SW480 (cell line): ENCODE data around the gene RAB1A.

Experiments
- DNase-seq: peaks from one replicate; pipeline ENCODE4 v3.0.0-alpha.2; 2016; ENCODE audit warnings: low spot score

Gene RAB1A

GRCh38 chr2:65092791-65093190 lies 37.1 kb downstream of the RAB1A start:
- DNase-seq: no peak

GRCh38 chr2:65085148-65085547 lies 44.8 kb downstream of the RAB1A start:
- DNase-seq: no peak

- DNase-seq: no peak
Measured at GRCh38 chr2:65081232-65081685, 48.6 kb downstream of the RAB1A start.

- DNase-seq: no peak
Measured at GRCh38 chr2:65079017-65079416, 50.9 kb downstream of the RAB1A start.

- DNase-seq: no peak
Measured at GRCh38 chr2:65077898-65078297, 52.0 kb downstream of the RAB1A start.

GRCh38 chr2:65076345-65076710 lies 53.6 kb downstream of the RAB1A start:
- DNase-seq: no peak

GRCh38 chr2:65075605-65076344 lies 54.1 kb downstream of the RAB1A start:
- DNase-seq: no peak

GRCh38 chr2:65075176-65075575 lies 54.7 kb downstream of the RAB1A start:
- DNase-seq: no peak

- no peak for DNase-seq
Measured at GRCh38 chr2:65073879-65074565, 55.9 kb downstream of the RAB1A start.

- DNase-seq: no peak
Measured at GRCh38 chr2:65072181-65072970, 57.5 kb downstream of the RAB1A start.

- DNase-seq: no peak
Measured at GRCh38 chr2:65071499-65072180, 58.3 kb downstream of the RAB1A start.

GRCh38 chr2:65070856-65071255 lies 59.0 kb downstream of the RAB1A start:
- no peak for DNase-seq

GRCh38 chr2:65070172-65070830 lies 59.6 kb downstream of the RAB1A start:
- peak; percentile 89 for DNase-seq

GRCh38 chr2:65069439-65069824 lies 60.5 kb downstream of the RAB1A start:
- DNase-seq: no peak

- no peak for DNase-seq
Measured at GRCh38 chr2:65067806-65068553, 61.9 kb downstream of the RAB1A start.

GRCh38 chr2:65064728-65065552 lies 65.0 kb downstream of the RAB1A start:
- DNase-seq: no peak

- no peak for DNase-seq
Measured at GRCh38 chr2:65062843-65063825, 66.8 kb downstream of the RAB1A start.

GRCh38 chr2:65061910-65062339 lies 68.0 kb downstream of the RAB1A start:
- no peak for DNase-seq
